Measurements from ENCODE around the gene SLITRK1. TPM values are rescaled to one million over a fixed set of nuclear protein-coding genes. Genes with fewer than 3 reads are reported as not detected.

The SLITRK1 gene
- total and polyA plus RNA-seq, 4 experiments from 2014 or later: not detected

GRCh38 chr13:83853771-83854170 is 28.5 kb downstream of the SLITRK1 start:
- Mint-ChIP-seq H3K27me3 (no peaks in the 10 kb centered on the region), H3K36me3 (no peaks in the 10 kb centered on the region), H3K4me1 (no peaks in the 10 kb centered on the region), H3K4me3 (no peak overlapping the region), H3K9me3 (peaks cover 0 to 2% (median 0%) of the 10 kb centered on the region in 8 donors), H3K27ac (no peak overlapping the region)
- CTCF ChIA-PET (ENCODE audit: partially characterized antibody): no interaction called here
- Histone ChIP-seq H3K36me3 (ENCODE audit: insufficient read depth, low read length) (no peaks in the 10 kb centered on the region), H3K4me1 (ENCODE audit: insufficient read depth, low read length) (no peaks in the 10 kb centered on the region), H3K27me3 (ENCODE audit: insufficient read depth, low read length) (no peaks in the 10 kb centered on the region), H3K27ac (ENCODE audit: low read depth, low read length) (no peak overlapping the region), H3K9me3 (ENCODE audit: control insufficient read depth in 1 of 2, low read length in 2 of 2) (no peaks in the 10 kb centered on the region), H3K4me3 (ENCODE audit: low read length in 2 of 2) (no peak overlapping the region)
- intact Hi-C loops (cut with micrococcal nuclease): no loop called here
- POLR2A ChIA-PET (ENCODE audit: partially characterized antibody): no interaction called here
- no peak for DNase-seq

GRCh38 chr13:83845106-83845505 is 37.2 kb downstream of the SLITRK1 start:
- Mint-ChIP-seq H3K36me3 (no peaks in the 10 kb centered on the region), H3K4me3 (no peak overlapping the region), H3K9me3 (peaks cover 0 to 7% (median 0%) of the 10 kb centered on the region in 8 donors), H3K27me3 (no peaks in the 10 kb centered on the region), H3K4me1 (no peaks in the 10 kb centered on the region), H3K27ac (no peak overlapping the region)
- ChIA-PET CTCF (ENCODE audit: partially characterized antibody) (no interaction called here), POLR2A (ENCODE audit: partially characterized antibody) (no interaction called here)
- Histone ChIP-seq H3K4me3 (ENCODE audit: low read length in 2 of 2) (no peak overlapping the region), H3K36me3 (ENCODE audit: insufficient read depth, low read length) (no peaks in the 10 kb centered on the region), H3K4me1 (ENCODE audit: insufficient read depth, low read length) (no peaks in the 10 kb centered on the region), H3K27ac (ENCODE audit: low read depth, low read length) (no peak overlapping the region), H3K27me3 (ENCODE audit: insufficient read depth, low read length) (no peaks in the 10 kb centered on the region), H3K9me3 (ENCODE audit: control insufficient read depth in 1 of 2, low read length in 2 of 2) (no peaks in the 10 kb centered on the region)
- DNase-seq: no peak
- intact Hi-C loops (cut with micrococcal nuclease): no loop called here

- Histone ChIP-seq H3K27ac (ENCODE audit: low read depth, low read length) (no peak overlapping the region), H3K36me3 (ENCODE audit: insufficient read depth, low read length) (no peaks in the 10 kb centered on the region), H3K9me3 (ENCODE audit: control insufficient read depth in 1 of 2, low read length in 2 of 2) (no peaks in the 10 kb centered on the region), H3K4me1 (ENCODE audit: insufficient read depth, low read length) (no peaks in the 10 kb centered on the region), H3K27me3 (ENCODE audit: insufficient read depth, low read length) (no peaks in the 10 kb centered on the region), H3K4me3 (ENCODE audit: low read length in 2 of 2) (no peak overlapping the region)
- no peaks in the 10 kb centered on the region for H3K36me3 Mint-ChIP-seq
- no peak for DNase-seq
- H3K27ac Mint-ChIP-seq: no peak overlapping the region
- no peak overlapping the region for H3K4me3 Mint-ChIP-seq
- H3K27me3 Mint-ChIP-seq: no peaks in the 10 kb centered on the region
- CTCF ChIA-PET (ENCODE audit: partially characterized antibody): no interaction called here
- peaks cover 0 to 2% (median 0%) of the 10 kb centered on the region in 8 donors for H3K9me3 Mint-ChIP-seq
- intact Hi-C loops (cut with micrococcal nuclease): no loop called here
- no peaks in the 10 kb centered on the region for H3K4me1 Mint-ChIP-seq
- POLR2A ChIA-PET (ENCODE audit: partially characterized antibody): no interaction called here
Observed at GRCh38 chr13:83839146-83839545, 43.1 kb downstream of the SLITRK1 start.

GRCh38 chr13:83831796-83832195 is 50.5 kb downstream of the SLITRK1 start:
- H3K27ac ChIP-seq (ENCODE audit: low read depth, low read length): no peak overlapping the region
- Mint-ChIP-seq H3K27me3 (no peaks in the 10 kb centered on the region), H3K36me3 (no peaks in the 10 kb centered on the region), H3K27ac (peak overlapping the region in 1 of 7 donors; percentile 27), H3K4me3 (no peak overlapping the region), H3K9me3 (peaks cover 0 to 8% (median 3%) of the 10 kb centered on the region in 8 donors), H3K4me1 (no peaks in the 10 kb centered on the region)
- no peak for DNase-seq
- H3K4me1 ChIP-seq (ENCODE audit: insufficient read depth, low read length): no peaks in the 10 kb centered on the region
- ChIA-PET CTCF (ENCODE audit: partially characterized antibody) (no interaction called here), POLR2A (ENCODE audit: partially characterized antibody) (no interaction called here)
- intact Hi-C loops (cut with micrococcal nuclease): no loop called here
- no peak overlapping the region for H3K4me3 ChIP-seq (ENCODE audit: low read length in 2 of 2)
- H3K27me3 ChIP-seq (ENCODE audit: insufficient read depth, low read length): no peaks in the 10 kb centered on the region
- no peaks in the 10 kb centered on the region for H3K9me3 ChIP-seq (ENCODE audit: control insufficient read depth in 1 of 2, low read length in 2 of 2)
- no peaks in the 10 kb centered on the region for H3K36me3 ChIP-seq (ENCODE audit: insufficient read depth, low read length)

- Histone ChIP-seq H3K27me3 (ENCODE audit: insufficient read depth, low read length) (no peaks in the 10 kb centered on the region), H3K27ac (ENCODE audit: low read depth, low read length) (no peak overlapping the region), H3K4me3 (ENCODE audit: low read length in 2 of 2) (no peak overlapping the region), H3K9me3 (ENCODE audit: control insufficient read depth in 1 of 2, low read length in 2 of 2) (no peaks in the 10 kb centered on the region), H3K36me3 (ENCODE audit: insufficient read depth, low read length) (no peaks in the 10 kb centered on the region), H3K4me1 (ENCODE audit: insufficient read depth, low read length) (no peaks in the 10 kb centered on the region)
- intact Hi-C loops (cut with micrococcal nuclease): no loop called here
- ChIA-PET POLR2A (ENCODE audit: partially characterized antibody) (no interaction called here), CTCF (ENCODE audit: partially characterized antibody) (interaction anchor here (0.6 kb wide), 1 partner anchor 18 kb away, joined by 4 read pairs; no protein-coding TSS in a partner anchor)
- Mint-ChIP-seq H3K4me3 (no peak overlapping the region), H3K27me3 (no peaks in the 10 kb centered on the region), H3K9me3 (peaks cover 0 to 8% (median 3%) of the 10 kb centered on the region in 8 donors), H3K36me3 (no peaks in the 10 kb centered on the region), H3K27ac (no peak overlapping the region), H3K4me1 (no peaks in the 10 kb centered on the region)
- no peak for DNase-seq
Observed at GRCh38 chr13:83829810-83830209, 52.5 kb downstream of the SLITRK1 start.

- Histone ChIP-seq H3K4me1 (ENCODE audit: insufficient read depth, low read length) (no peaks in the 10 kb centered on the region), H3K9me3 (ENCODE audit: control insufficient read depth in 1 of 2, low read length in 2 of 2) (no peaks in the 10 kb centered on the region), H3K27me3 (ENCODE audit: insufficient read depth, low read length) (no peaks in the 10 kb centered on the region), H3K27ac (ENCODE audit: low read depth, low read length) (no peak overlapping the region), H3K4me3 (ENCODE audit: low read length in 2 of 2) (no peak overlapping the region), H3K36me3 (ENCODE audit: insufficient read depth, low read length) (no peaks in the 10 kb centered on the region)
- peaks cover 0 to 4% (median 1%) of the 10 kb centered on the region in 8 donors for H3K9me3 Mint-ChIP-seq
- no peaks in the 10 kb centered on the region for H3K36me3 Mint-ChIP-seq
- ChIA-PET CTCF (ENCODE audit: partially characterized antibody) (no interaction called here), POLR2A (ENCODE audit: partially characterized antibody) (no interaction called here)
- H3K4me3 Mint-ChIP-seq: no peak overlapping the region
- intact Hi-C loops (cut with micrococcal nuclease): no loop called here
- DNase-seq: no peak
- no peaks in the 10 kb centered on the region for H3K27me3 Mint-ChIP-seq
- H3K4me1 Mint-ChIP-seq: no peaks in the 10 kb centered on the region
- no peak overlapping the region for H3K27ac Mint-ChIP-seq
Observed at GRCh38 chr13:83827338-83827737, 54.9 kb downstream of the SLITRK1 start.

All from CD4-positive, alpha-beta memory T cell (primary cell).